Neuronal stem cell (in vitro differentiated cells): Measurements from ENCODE around the gene ZNF697.
"Not testable (repeated sequence)": the region's sequence is repeated elsewhere in the genome, so short reads cannot be mapped to it uniquely, and the experiment has no call there.

Source experiments
- DNase-seq: peaks from one replicate; pipeline ENCODE4 v3.0.0-alpha.2; 2013; ENCODE audit warnings: low spot score
- H2AFZ ChIP-seq: one replicate; pipeline ENCODE4 v1.6.1; 2013; ENCODE audit warnings: mild to moderate bottlenecking, low read length, inconsistent platforms
- H2AK5ac ChIP-seq: 2 replicates; pipeline ENCODE4 v1.6.1; 2013; ENCODE audit warnings: low read depth, mild to moderate bottlenecking, inconsistent platforms, low read length, moderate library complexity, mixed read lengths
- H2BK120ac ChIP-seq: 2 replicates; pipeline ENCODE4 v1.6.1; 2013; ENCODE audit warnings: low read depth, mild to moderate bottlenecking, inconsistent platforms, low read length, moderate library complexity, mixed read lengths
- H2BK12ac ChIP-seq: one replicate; pipeline ENCODE4 v1.6.1; 2013; ENCODE audit warnings: low read length, inconsistent platforms
- H2BK15ac ChIP-seq: 2 replicates; pipeline ENCODE4 v1.6.1; 2013; ENCODE audit warnings: mild to moderate bottlenecking, low read length, inconsistent platforms, mixed read lengths
- H2BK5ac ChIP-seq: one replicate; pipeline ENCODE4 v1.6.1; 2013; ENCODE audit warnings: inconsistent platforms, mild to moderate bottlenecking, low read length, moderate library complexity
- H3K14ac ChIP-seq: one replicate; pipeline ENCODE4 v1.6.1; 2013; ENCODE audit warnings: low read length, inconsistent platforms
- H3K18ac ChIP-seq: 2 replicates; pipeline ENCODE4 v1.6.1; 2013; ENCODE audit warnings: low read length, inconsistent platforms
- H3K23ac ChIP-seq: 2 replicates; pipeline ENCODE4 v1.6.1; 2013; ENCODE audit warnings: low read depth, mild to moderate bottlenecking, mixed read lengths, low read length, inconsistent platforms; ENCODE audit not compliant: poor library complexity
- H3K27ac ChIP-seq: replicated peaks from 3 replicates; pipeline ENCODE4 v1.5.1; 2013; ENCODE audit warnings: low read length, inconsistent platforms
- H3K27me3 ChIP-seq, 3 experiments: 2 replicates each; pipeline ENCODE4 v1.6.1; 2013; ENCODE audit warnings: low read length in 3 of 3, mild to moderate bottlenecking in 2 of 3, inconsistent platforms in 1 of 3, low read depth in 1 of 3, mixed read lengths in 1 of 3, moderate library complexity in 1 of 3; ENCODE audit not compliant: control insufficient read depth in 3 of 3, insufficient read depth in 3 of 3
- H3K36me3 ChIP-seq, 2 donors: replicated peaks in 1 of 2; 2 replicates each; pipeline ENCODE4 v1.6.1; 2013; ENCODE audit warnings: low read length in 2 of 2; ENCODE audit not compliant: control insufficient read depth in 2 of 2, insufficient read depth in 2 of 2
- H3K4ac ChIP-seq: 2 replicates; pipeline ENCODE4 v1.6.1; 2013; ENCODE audit warnings: inconsistent platforms, mild to moderate bottlenecking, low read length, moderate library complexity
- H3K4me1 ChIP-seq, 2 donors: 1 replicate in 1 of 2; 2 replicates in 1 of 2; pipeline ENCODE4 v1.6.1; 2013; ENCODE audit warnings: low read length in 2 of 2, low read depth in 1 of 2; ENCODE audit not compliant: control insufficient read depth in 2 of 2, insufficient read depth in 1 of 2
- H3K4me2 ChIP-seq: one replicate; pipeline ENCODE4 v1.6.1; 2013; ENCODE audit warnings: mild to moderate bottlenecking, low read length, inconsistent platforms; ENCODE audit not compliant: insufficient read depth, poor library complexity, severe bottlenecking
- H3K4me3 ChIP-seq, 2 donors: 2 replicates each; pipeline ENCODE4 v1.5.1; 2013; ENCODE audit warnings: low read length in 2 of 2, mild to moderate bottlenecking in 2 of 2, inconsistent platforms in 1 of 2, moderate library complexity in 1 of 2
- H3K79me1 ChIP-seq: one replicate; pipeline ENCODE4 v1.6.1; 2013; ENCODE audit warnings: low read depth, mild to moderate bottlenecking, inconsistent platforms, low read length, moderate library complexity
- H3K9ac ChIP-seq: one replicate; pipeline ENCODE4 v1.6.1; 2013; ENCODE audit warnings: mild to moderate bottlenecking, low read depth, low read length, inconsistent platforms; ENCODE audit not compliant: poor library complexity
- H3K9me3 ChIP-seq, 2 donors: replicated peaks in 1 of 2; 2 replicates each; pipeline versions ENCODE3 to v1.6.1; 2013; ENCODE audit warnings: low read length in 2 of 2, mild to moderate bottlenecking in 2 of 2, inconsistent platforms in 1 of 2, low read depth in 1 of 2, mixed read lengths in 1 of 2, moderate library complexity in 1 of 2; ENCODE audit not compliant: control insufficient read depth in 2 of 2, insufficient read depth in 1 of 2
- H4K8ac ChIP-seq: one replicate; pipeline ENCODE4 v1.6.1; 2013; ENCODE audit warnings: low read depth, mild to moderate bottlenecking, inconsistent platforms, low read length, moderate library complexity
- H4K91ac ChIP-seq: one replicate; pipeline ENCODE4 v1.6.1; 2013; ENCODE audit warnings: low read length, low read depth, mild to moderate bottlenecking, inconsistent platforms; ENCODE audit not compliant: poor library complexity
- WGBS, 2 donors: extraction: QIAGEN DNeasy Blood & Tissue Kit; methylation state at CpG; one replicate each; pipeline ENCODE4 v1.1.7; 2013; ENCODE audit warnings: missing lambda C conversion rate in 2 of 2, mixed read lengths in 1 of 2; ENCODE audit not compliant: insufficient read length in 2 of 2, insufficient replicate concordance in 1 of 2; ENCODE audit errors: extremely low coverage in 2 of 2; 5-methylcytosine and 5-hydroxymethylcytosine counted together

ZNF697 gene

DNA sequence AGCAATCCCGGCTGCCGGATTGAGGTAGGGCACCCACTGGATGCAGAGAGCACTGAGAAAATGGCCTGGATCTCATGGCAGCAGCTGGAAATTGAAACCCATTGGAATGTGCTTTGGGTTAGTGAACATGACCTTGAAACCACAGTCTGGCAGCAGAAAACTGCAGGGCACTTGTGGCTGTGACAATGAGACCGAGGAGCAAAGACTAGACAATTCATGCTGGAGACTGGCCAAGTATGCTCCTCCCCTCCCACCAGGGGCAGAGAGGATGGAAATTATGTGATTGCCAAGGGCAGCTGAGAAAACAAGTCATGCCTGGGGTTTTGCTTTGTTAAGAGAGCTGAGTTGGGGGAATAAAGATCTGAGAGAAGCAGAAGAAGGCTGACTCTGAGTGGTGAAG is 60.7 kb downstream of the ZNF697 start:
- Histone ChIP-seq H3K9me3 (no peaks in the 10 kb centered on the region), H3K4me2 (no peak overlapping the region), H3K27ac (no peak overlapping the region), H2BK120ac (no peak overlapping the region), H3K23ac (no peak overlapping the region), H2BK15ac (no peak overlapping the region), H2AFZ (no peak overlapping the region), H2AK5ac (no peak overlapping the region), H3K4me1 (no peaks in the 10 kb centered on the region), H2BK5ac (no peak overlapping the region), H4K8ac (no peak overlapping the region), H3K4ac (no peak overlapping the region), H3K79me1 (no peaks in the 10 kb centered on the region), H3K4me3 (no peak overlapping the region), H4K91ac (no peak overlapping the region), H3K36me3 (no peaks in the 10 kb centered on the region), H3K14ac (no peak overlapping the region), H3K18ac (no peak overlapping the region), H3K27me3 (peaks cover 0 to 6% (median 0%) of the 10 kb centered on the region in 3 experiments), H2BK12ac (no peak overlapping the region), H3K9ac (no peak overlapping the region)
- no CpG with 5 or more reads among the region's 3 CpGs for WGBS, 2 donors
- DNase-seq, result no peak

DNA sequence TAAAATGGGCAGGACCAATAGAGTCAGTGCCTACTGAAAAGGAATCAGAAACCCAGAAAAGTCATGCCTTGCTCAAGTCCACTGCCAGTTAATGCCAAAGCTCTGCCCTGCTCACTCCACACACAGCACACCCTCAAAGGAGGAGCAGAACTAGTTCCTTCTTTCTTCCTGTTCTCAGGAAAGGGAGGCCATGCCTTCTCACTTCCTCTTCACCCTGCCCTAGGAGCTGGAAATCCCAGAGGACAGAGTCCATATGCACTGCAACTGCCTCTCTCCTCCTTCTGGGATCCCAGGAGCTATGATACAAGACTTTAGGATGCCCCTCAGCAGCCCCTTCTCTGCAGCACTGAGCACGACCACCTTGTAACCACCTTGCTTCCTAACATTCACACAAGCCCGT is 62.3 kb downstream of the ZNF697 start:
- no CpG with 5 or more reads among the region's 2 CpGs for WGBS, 2 donors
- not testable (repeated sequence) for H3K18ac ChIP-seq, H3K9me3 ChIP-seq, H3K4me3 ChIP-seq, H3K27me3 ChIP-seq, H3K4me1 ChIP-seq, H2AK5ac ChIP-seq, H3K36me3 ChIP-seq, H2BK12ac ChIP-seq, H3K27ac ChIP-seq, H3K23ac ChIP-seq, H2BK120ac ChIP-seq, H3K9ac ChIP-seq, H4K8ac ChIP-seq, H2AFZ ChIP-seq, DNase-seq, H3K79me1 ChIP-seq, H3K14ac ChIP-seq, H2BK5ac ChIP-seq, H2BK15ac ChIP-seq, H3K4ac ChIP-seq, H3K4me2 ChIP-seq, H4K91ac ChIP-seq

DNA sequence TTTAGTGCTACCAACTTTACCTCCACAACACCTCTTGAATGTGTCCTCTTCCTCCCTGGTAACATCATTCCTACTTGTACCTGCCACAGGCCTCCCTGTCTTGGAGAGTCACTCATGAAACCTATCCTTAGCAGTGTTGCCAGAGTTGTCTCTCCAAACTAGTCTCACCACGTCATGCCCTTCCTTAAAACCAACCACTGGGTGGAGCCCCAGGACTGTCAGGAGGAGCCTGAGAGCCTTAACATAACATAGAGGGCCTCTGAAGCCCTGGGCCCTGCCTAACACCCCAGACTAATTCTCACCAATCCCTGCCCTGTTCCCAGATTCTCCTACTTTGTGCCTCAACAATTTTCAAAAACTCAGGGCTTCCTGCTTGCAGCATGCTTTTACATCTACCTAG is 65.3 kb downstream of the ZNF697 start:
- no peaks in the 10 kb centered on the region for H3K4me1 ChIP-seq
- no peak overlapping the region for H2AFZ ChIP-seq
- H4K8ac ChIP-seq, result no peak overlapping the region
- H2BK120ac ChIP-seq, result no peak overlapping the region
- DNase-seq, result peak; percentile 21
- no peaks in the 10 kb centered on the region for H3K36me3 ChIP-seq
- H2BK12ac ChIP-seq, result no peak overlapping the region
- no CpG with 5 or more reads among the region's 1 CpG for WGBS, 2 donors
- no peaks in the 10 kb centered on the region for H3K9me3 ChIP-seq
- no peak overlapping the region for H3K4ac ChIP-seq
- H3K9ac ChIP-seq, result no peak overlapping the region
- no peak overlapping the region for H2BK15ac ChIP-seq
- H3K79me1 ChIP-seq, result no peaks in the 10 kb centered on the region
- H2BK5ac ChIP-seq, result no peak overlapping the region
- no peak overlapping the region for H3K18ac ChIP-seq
- no peak overlapping the region for H3K23ac ChIP-seq
- H3K27me3 ChIP-seq, result no peaks in the 10 kb centered on the region
- no peak overlapping the region for H2AK5ac ChIP-seq
- H4K91ac ChIP-seq, result no peak overlapping the region
- no peak overlapping the region for H3K4me2 ChIP-seq
- no peak overlapping the region for H3K4me3 ChIP-seq
- H3K27ac ChIP-seq, result no peak overlapping the region
- H3K14ac ChIP-seq, result no peak overlapping the region

DNA sequence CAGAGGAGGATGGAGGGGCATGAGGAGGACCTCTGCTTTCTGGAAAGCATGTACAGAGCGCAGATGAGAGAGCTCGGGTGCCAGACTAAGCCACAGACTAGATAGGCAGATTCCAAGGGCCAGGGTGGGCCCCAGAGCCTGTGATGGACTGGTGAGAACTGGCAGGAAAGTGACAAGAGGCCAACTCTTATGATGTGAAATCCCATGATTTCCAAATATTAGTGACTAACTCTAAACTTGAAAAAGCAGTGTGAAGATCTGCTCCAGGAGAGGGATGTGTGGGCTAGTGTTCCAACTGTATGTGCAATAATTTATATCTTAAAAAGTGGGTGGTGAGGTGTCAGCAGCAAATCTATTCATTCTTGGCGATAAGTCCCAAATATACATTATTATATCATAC is 67.0 kb downstream of the ZNF697 start:
- not testable (repeated sequence) for H3K79me1 ChIP-seq, H3K14ac ChIP-seq, H3K27ac ChIP-seq, H4K8ac ChIP-seq, H2BK5ac ChIP-seq, H2AK5ac ChIP-seq, DNase-seq, H2AFZ ChIP-seq, H3K4me2 ChIP-seq, H4K91ac ChIP-seq, H3K36me3 ChIP-seq, H3K27me3 ChIP-seq, H3K4ac ChIP-seq, H3K23ac ChIP-seq, H3K4me3 ChIP-seq, H2BK12ac ChIP-seq, H3K18ac ChIP-seq, H2BK15ac ChIP-seq, H3K9ac ChIP-seq, H3K4me1 ChIP-seq, H3K9me3 ChIP-seq, H2BK120ac ChIP-seq
- WGBS, 2 donors, result no CpG with 5 or more reads among the region's 3 CpGs
